ENCODE measurements around the gene ZEB2. TPM values are rescaled to one million over a fixed set of nuclear protein-coding genes. Genes with fewer than 3 reads are reported as not detected.

Gene ZEB2
- total RNA-seq, 1 donor from 2014 or later: 121 TPM

- H3K27ac Mint-ChIP-seq (ENCODE audit: unreplicated experiment): peak overlapping the region; percentile 5
- H3K36me3 Mint-ChIP-seq (ENCODE audit: unreplicated experiment): no peaks in the 10 kb centered on the region
- H3K4me3 Mint-ChIP-seq (ENCODE audit: unreplicated experiment): no peak overlapping the region
- H3K27me3 Mint-ChIP-seq (ENCODE audit: unreplicated experiment): no peaks in the 10 kb centered on the region
- peaks cover 46% of the 10 kb centered on the region for H3K4me1 Mint-ChIP-seq (ENCODE audit: low read depth, unreplicated experiment)
- peaks cover 2% of the 10 kb centered on the region for H3K9me3 Mint-ChIP-seq (ENCODE audit: unreplicated experiment)
- no peak for DNase-seq
- no peak for TF ChIP-seq CTCF (IDR thresholded peaks at IDR 0.05; ENCODE audit: partially characterized antibody, unreplicated experiment)
These were observed 66.3 kb downstream of the ZEB2 start for GRCh38 chr2:144453486-144454158.

GRCh38 chr2:144452989-144453336 lies 67.0 kb downstream of the ZEB2 start:
- no peaks in the 10 kb centered on the region for H3K36me3 Mint-ChIP-seq (ENCODE audit: unreplicated experiment)
- H3K27ac Mint-ChIP-seq (ENCODE audit: unreplicated experiment): peak overlapping the region; percentile 54
- peaks cover 44% of the 10 kb centered on the region for H3K4me1 Mint-ChIP-seq (ENCODE audit: low read depth, unreplicated experiment)
- no peak for DNase-seq
- TF ChIP-seq CTCF (IDR thresholded peaks at IDR 0.05; ENCODE audit: partially characterized antibody, unreplicated experiment): no peak
- H3K4me3 Mint-ChIP-seq (ENCODE audit: unreplicated experiment): peak overlapping the region; percentile 76
- no peaks in the 10 kb centered on the region for H3K27me3 Mint-ChIP-seq (ENCODE audit: unreplicated experiment)
- peaks cover 2% of the 10 kb centered on the region for H3K9me3 Mint-ChIP-seq (ENCODE audit: unreplicated experiment)

- no peak for DNase-seq
- H3K4me3 Mint-ChIP-seq (ENCODE audit: unreplicated experiment): peak overlapping the region; percentile 76
- no peaks in the 10 kb centered on the region for H3K27me3 Mint-ChIP-seq (ENCODE audit: unreplicated experiment)
These were observed 67.5 kb downstream of the ZEB2 start for GRCh38 chr2:144452169-144452988.

GRCh38 chr2:144451443-144451842 lies 68.5 kb downstream of the ZEB2 start:
- H3K27me3 Mint-ChIP-seq (ENCODE audit: unreplicated experiment): peaks cover 3% of the 10 kb centered on the region
- no peak overlapping the region for H3K27ac Mint-ChIP-seq (ENCODE audit: unreplicated experiment)
- H3K9me3 Mint-ChIP-seq (ENCODE audit: unreplicated experiment): peaks cover 2% of the 10 kb centered on the region
- no peaks in the 10 kb centered on the region for H3K36me3 Mint-ChIP-seq (ENCODE audit: unreplicated experiment)
- no peak for DNase-seq
- H3K4me3 Mint-ChIP-seq (ENCODE audit: unreplicated experiment): no peak overlapping the region
- TF ChIP-seq CTCF (IDR thresholded peaks at IDR 0.05; ENCODE audit: partially characterized antibody, unreplicated experiment): no peak
- peaks cover 42% of the 10 kb centered on the region for H3K4me1 Mint-ChIP-seq (ENCODE audit: low read depth, unreplicated experiment)

More at GRCh38 chr2:144452169-144452988, 67.5 kb downstream of the ZEB2 start:
- TF ChIP-seq CTCF (IDR thresholded peaks at IDR 0.05; ENCODE audit: partially characterized antibody, unreplicated experiment): peak; percentile 44
- Mint-ChIP-seq H3K9me3 (ENCODE audit: unreplicated experiment) (peaks cover 2% of the 10 kb centered on the region), H3K4me1 (ENCODE audit: low read depth, unreplicated experiment) (peaks cover 44% of the 10 kb centered on the region), H3K27ac (ENCODE audit: unreplicated experiment) (peak overlapping the region; percentile 54), H3K36me3 (ENCODE audit: unreplicated experiment) (no peaks in the 10 kb centered on the region)

GRCh38 chr2:144449028-144449406 lies 70.9 kb downstream of the ZEB2 start:
- Mint-ChIP-seq H3K4me3 (ENCODE audit: unreplicated experiment) (no peak overlapping the region), H3K27ac (ENCODE audit: unreplicated experiment) (no peak overlapping the region), H3K4me1 (ENCODE audit: low read depth, unreplicated experiment) (peaks cover 43% of the 10 kb centered on the region), H3K27me3 (ENCODE audit: unreplicated experiment) (peaks cover 3% of the 10 kb centered on the region), H3K36me3 (ENCODE audit: unreplicated experiment) (no peaks in the 10 kb centered on the region), H3K9me3 (ENCODE audit: unreplicated experiment) (no peaks in the 10 kb centered on the region)
- TF ChIP-seq CTCF (IDR thresholded peaks at IDR 0.05; ENCODE audit: partially characterized antibody, unreplicated experiment): peak; percentile 33
- DNase-seq: no peak
